Upper lobe of left lung (tissue), 4 donors: ENCODE measurements around the gene EEF2.

ENCODE experiments used
- POLR2A ChIP-seq, 4 donors: fragments of 450-650 bp; IDR thresholded peaks; one replicate each; pipeline ENCODE4 v1.5.1; 2016 to 2017; ENCODE audit warnings: antibody characterized with exemption in 4 of 4, mild to moderate bottlenecking in 2 of 4
- POLR2AphosphoS5 ChIP-seq, 2 donors: sonication (generic); formaldehyde crosslinking; IDR thresholded peaks; one replicate each; pipeline ENCODE4 v1.5.1; 2017; ENCODE audit warnings: antibody characterized with exemption in 2 of 2
- TF ChIP-seq, protein P1 (sequence below), 6 experiments: fragments of 450-650 bp in 4 of 6; fragments of 200-600 bp in 2 of 6; sonication (generic) in 2 of 6; IDR thresholded peaks; one replicate each; pipeline ENCODE4 v1.5.1; 2016 to 2019; ENCODE audit warnings: antibody characterized with exemption in 6 of 6

DNA sequence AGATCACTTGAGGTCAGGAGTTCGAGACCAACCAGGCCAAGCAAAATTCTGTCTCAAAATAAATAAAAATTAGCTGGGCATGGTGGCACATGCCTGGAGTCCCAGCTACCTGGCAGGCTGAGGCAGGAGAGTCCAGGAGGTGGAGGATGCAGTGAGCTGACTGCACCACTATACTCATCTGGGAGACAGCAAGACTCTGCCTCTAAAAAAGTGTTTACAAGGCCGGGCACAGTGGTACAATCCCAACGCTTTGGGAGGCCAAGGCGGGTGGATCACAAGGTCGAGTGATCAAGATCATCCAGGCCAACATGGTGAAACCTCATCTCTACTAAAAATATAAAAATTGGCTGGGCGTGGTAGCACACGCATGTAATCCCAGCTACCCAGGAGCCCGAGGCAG, 10.1 kb downstream of the EEF2 start:
- TF ChIP-seq, protein P1, sequence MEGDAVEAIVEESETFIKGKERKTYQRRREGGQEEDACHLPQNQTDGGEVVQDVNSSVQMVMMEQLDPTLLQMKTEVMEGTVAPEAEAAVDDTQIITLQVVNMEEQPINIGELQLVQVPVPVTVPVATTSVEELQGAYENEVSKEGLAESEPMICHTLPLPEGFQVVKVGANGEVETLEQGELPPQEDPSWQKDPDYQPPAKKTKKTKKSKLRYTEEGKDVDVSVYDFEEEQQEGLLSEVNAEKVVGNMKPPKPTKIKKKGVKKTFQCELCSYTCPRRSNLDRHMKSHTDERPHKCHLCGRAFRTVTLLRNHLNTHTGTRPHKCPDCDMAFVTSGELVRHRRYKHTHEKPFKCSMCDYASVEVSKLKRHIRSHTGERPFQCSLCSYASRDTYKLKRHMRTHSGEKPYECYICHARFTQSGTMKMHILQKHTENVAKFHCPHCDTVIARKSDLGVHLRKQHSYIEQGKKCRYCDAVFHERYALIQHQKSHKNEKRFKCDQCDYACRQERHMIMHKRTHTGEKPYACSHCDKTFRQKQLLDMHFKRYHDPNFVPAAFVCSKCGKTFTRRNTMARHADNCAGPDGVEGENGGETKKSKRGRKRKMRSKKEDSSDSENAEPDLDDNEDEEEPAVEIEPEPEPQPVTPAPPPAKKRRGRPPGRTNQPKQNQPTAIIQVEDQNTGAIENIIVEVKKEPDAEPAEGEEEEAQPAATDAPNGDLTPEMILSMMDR (IDR thresholded peaks at IDR 0.05), result no peak
- TF ChIP-seq POLR2A (IDR thresholded peaks at IDR 0.05), result no peak
- TF ChIP-seq POLR2AphosphoS5 (IDR thresholded peaks at IDR 0.05), result no peak
